Keratinocyte (primary cell): ENCODE measurements around the gene DAGLA.

Experiments
- EZH2 ChIP-seq: IDR thresholded peaks from one replicate; pipeline ENCODE4 v1.6.1; 2012; ENCODE audit warnings: inconsistent platforms, mild to moderate bottlenecking, low read length, moderate library complexity
- TF ChIP-seq, protein P1 (sequence below), 3 experiments: IDR thresholded peaks in 1 of 3; conservative IDR thresholded peaks in 1 of 3; optimal IDR thresholded peaks in 1 of 3; 2 replicates in 2 of 3; 3 replicates in 1 of 3; pipeline versions ENCODE3 to v1.5.1; 2011; ENCODE audit warnings: low read length in 3 of 3, mild to moderate bottlenecking in 3 of 3, moderate library complexity in 2 of 3, control low read depth in 1 of 3, inconsistent platforms in 1 of 3; ENCODE audit not compliant: insufficient read depth in 2 of 3; ENCODE audit errors: extremely low read depth in 1 of 3

DNA sequence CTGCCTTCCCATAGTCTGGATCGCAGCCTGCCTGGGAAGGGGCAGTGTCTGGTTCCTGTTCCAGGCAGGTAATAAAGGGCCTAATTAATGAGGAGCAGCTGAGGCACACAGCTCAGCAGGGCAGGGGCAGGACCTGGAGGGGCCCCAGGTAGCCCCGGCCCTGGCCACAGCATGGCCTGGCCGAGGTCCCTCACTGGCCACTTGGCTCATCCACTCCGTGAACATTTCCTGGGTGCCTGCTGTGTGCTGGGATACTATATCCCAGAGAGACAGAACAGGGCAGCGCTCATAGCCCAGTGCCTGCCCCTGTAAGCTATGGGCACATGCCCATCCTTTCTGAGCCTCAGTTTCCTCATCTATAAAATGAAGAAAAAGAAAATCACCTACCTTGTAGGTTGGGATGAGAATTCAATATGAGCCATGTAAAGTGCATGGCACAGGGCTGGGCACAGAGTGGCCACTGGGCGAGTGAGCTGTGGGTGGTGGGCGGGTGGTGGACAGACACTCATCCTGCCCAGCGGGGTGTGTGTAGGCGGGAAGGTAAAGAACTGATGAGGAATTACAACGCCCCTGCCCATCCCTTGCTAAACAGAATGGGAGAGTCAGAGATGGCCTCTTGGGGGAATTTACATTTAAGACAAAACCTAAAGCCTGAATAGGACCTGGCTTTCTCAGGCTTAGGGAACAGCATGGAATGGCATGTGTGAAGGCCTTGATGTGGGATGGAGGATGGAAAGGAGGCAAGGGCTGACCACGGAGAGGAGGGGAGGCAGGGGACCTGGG, 81.4 kb downstream of the DAGLA start:
- TF ChIP-seq, protein P1, sequence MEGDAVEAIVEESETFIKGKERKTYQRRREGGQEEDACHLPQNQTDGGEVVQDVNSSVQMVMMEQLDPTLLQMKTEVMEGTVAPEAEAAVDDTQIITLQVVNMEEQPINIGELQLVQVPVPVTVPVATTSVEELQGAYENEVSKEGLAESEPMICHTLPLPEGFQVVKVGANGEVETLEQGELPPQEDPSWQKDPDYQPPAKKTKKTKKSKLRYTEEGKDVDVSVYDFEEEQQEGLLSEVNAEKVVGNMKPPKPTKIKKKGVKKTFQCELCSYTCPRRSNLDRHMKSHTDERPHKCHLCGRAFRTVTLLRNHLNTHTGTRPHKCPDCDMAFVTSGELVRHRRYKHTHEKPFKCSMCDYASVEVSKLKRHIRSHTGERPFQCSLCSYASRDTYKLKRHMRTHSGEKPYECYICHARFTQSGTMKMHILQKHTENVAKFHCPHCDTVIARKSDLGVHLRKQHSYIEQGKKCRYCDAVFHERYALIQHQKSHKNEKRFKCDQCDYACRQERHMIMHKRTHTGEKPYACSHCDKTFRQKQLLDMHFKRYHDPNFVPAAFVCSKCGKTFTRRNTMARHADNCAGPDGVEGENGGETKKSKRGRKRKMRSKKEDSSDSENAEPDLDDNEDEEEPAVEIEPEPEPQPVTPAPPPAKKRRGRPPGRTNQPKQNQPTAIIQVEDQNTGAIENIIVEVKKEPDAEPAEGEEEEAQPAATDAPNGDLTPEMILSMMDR (optimal IDR thresholded peaks at IDR 0.05 in 1 of 3, IDR thresholded peaks at IDR 0.05 in 1 of 3, conservative IDR thresholded peaks at IDR 0.05 in 1 of 3; ENCODE audit: extremely low read depth in 1 of 3, insufficient read depth in 2 of 3, low read length in 3 of 3): no peak
- no peak for TF ChIP-seq EZH2
